NCI-H187 (cell line): Measurements from ENCODE around the gene TMEM63C.
"Not testable (repeated sequence)": the region's sequence is repeated elsewhere in the genome, so short reads cannot be mapped to it uniquely, and the experiment has no call there.

Experiments used
- DNase-seq, 2 experiments: peaks; one replicate each; lab custom pipeline; 2025; lab: John Stamatoyannopoulos, UW

TMEM63C gene

DNA sequence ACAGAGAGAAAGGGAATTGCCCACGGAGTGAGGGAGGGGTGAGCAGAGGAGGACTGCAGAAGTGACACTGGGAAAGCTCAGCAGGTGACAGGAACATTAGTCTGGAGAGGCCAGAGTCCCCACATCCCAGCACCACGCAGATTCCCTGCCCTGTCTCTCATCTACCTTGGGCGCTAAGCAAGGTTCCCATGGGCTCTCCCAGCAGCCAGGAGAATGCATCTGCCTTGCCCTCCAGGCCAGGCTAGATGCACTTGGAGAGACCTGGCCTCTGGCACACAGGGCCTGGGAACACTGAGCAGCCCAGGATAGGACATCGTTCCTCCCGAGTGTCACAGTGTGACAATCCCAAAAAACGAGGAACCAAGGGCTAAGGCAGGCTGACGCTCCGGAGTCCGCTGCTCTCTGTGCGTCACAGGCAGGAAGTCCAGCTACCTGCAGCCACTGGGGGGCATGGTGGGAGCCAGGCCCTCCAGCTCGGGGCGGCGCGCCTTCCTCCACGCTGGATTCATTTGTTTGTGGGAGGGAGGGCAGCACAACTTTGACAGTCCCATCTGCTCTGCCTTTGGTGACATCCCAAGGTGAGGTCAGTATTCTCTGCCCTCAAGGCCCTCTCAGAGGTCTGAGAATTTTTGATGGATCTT is 94.8 kb downstream of the TMEM63C start:
- DNase-seq, result no peak

DNA sequence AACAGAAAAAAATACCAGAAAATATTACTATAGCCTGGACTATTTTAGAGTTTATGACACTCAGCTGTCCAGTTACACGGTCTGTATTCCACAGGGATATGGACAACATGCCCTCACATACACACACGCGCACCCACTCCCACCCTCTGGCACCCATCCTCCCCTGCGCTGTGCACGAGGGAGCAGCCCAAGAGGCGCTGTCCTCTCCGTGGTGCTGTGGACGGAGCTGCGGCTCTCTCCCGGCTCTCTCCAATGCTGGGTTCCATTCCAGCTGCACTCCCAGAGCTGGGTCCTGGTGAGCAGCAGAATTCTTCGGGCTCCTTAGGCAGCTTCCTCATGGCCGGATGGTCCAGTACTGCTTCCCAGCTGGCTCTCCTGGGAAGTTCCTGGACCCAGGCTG is 95.4 kb downstream of the TMEM63C start:
- DNase-seq, result no peak

DNA sequence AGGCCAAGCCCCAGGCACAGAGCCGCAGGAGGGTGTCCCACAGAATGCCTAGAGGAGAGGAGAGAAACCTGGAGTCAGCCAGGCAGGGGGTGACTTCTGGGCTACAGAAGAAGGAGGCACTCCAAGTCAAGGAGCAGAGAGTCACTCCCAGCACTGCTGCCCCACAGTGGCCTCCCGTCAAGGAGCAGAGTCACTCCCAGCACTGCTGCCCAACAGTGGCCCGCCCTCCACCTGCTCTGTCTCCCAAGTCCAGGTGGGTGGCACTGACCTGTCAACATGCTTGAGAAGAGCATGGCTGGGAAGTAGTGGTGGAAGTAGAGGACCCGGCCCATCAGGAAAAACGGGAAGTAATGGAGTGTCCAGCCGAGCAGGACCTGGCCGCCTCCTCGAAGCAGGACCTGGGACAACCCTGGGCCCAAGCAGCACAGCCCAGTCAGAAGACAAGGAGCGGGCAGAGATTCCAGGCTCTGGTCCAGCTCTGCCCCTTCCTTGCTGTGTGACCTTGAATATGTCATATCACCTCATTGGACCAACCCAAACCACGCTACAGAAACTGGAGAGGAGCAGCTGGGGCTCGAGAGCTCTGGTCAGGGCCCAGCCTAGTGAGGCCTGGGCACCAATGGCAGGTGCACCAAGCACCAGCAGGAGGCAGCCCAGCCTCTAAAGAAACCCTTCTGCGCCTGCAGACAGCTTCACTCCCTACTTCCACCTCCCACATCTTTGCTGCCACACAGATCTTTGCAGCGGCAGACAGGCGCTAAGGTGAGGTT is 97.0 kb downstream of the TMEM63C start:
- DNase-seq, result no peak

DNA sequence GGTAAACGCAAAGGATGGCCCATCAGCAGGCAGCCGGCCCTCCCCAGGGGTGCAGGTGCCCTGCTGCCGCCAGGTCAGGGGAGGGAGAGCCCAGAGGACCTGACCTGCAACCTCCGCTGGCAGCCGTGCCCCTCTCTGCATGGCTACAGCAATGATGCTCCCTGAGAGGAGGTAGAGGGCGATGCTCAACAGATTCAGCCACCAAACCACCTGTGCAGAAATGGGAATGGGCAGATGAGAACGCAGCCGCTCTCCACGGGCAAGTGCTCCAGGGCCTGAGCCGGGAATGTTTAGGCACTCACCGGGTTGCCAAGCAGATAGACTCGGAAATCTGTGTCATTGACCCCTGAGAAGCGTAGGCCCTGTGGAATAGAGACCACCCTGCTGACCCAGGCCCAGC is 98.1 kb downstream of the TMEM63C start:
- DNase-seq, result no peak

DNA sequence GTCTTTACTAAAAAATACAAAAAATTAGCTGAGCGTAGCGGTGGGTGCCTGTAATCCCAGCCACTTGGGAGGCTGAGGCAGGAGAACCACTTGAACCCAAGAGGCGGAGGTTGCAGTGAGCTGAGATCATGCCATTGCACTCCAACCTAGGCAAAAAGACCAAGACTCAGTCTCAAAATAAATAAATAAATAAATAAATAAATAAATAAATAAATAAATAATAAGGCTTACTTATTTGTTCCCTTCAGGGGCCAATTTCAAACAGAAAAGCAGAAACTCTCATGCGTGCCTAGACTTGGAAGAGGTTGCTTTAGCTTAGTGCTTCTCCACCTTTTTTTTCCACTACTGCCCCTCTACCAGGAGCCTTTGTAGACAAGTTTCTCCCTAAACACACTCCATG is 99.3 kb downstream of the TMEM63C start:
- DNase-seq, result not testable (repeated sequence)

DNA sequence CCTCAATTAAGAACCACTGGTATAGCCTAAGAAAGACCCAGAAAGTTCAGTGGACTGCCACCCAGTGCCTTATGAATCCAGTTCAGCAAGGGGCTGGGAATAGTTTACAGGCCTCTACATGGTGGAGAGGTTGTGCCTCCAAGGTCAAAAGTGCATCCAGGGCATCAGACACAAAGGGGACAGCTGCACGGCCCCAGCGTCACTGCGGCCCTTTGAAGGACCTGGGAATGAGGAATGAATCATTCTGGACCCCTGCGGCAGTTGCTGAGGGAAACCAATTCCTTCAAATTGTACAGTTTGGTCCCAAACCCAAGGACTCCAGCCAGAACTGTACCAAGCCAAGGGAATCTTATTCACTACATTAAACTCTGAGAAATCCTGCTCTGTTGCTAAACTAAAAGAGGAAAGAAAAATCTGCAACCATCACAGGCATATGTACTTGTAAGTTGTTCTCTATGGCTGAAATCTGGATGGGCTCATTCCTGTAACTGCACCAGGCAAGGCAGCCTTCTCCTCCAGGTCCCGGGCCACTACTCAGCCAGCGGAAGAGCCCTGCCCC is 100.3 kb downstream of the TMEM63C start:
- no peak for DNase-seq

DNA sequence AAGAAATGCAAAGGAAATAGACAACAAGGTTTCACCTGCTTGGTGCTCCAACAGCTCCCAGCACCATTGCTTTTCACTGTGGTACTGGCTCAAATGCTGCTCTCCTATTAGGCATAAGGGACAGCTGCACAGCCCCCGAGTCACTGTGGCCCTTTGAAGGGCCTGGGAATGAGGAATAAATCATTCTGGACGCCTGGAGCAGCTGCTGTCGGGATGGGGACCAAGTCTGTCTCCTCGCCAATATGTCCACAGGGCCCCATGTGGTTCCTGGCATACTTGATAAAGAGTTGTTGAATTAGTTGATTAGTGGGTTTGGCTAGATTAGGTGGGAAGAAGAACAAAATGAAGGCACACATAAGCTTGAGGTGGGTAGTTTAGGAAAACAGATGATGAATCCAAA is 102.5 kb downstream of the TMEM63C start:
- no peak for DNase-seq

DNA sequence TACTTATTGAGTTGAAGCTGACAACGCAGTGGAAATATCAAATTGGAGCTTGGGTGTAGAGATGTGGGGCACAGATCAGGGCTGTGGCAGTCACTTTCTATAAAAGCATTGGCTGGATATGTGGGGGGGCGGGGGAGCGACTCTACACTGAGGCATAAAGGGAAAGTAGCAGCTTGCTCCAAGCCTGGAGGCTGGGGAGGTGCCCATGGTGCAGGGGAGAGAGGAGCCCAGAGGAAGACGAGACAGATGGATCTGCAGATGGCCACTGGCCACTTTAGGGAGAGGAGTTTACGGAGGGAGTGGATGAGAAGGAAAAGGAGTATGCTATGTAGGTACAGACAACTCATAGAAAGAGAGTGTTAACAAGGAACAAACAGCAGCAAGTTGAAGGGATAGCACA is 102.9 kb downstream of the TMEM63C start:
- DNase-seq, result no peak

DNA sequence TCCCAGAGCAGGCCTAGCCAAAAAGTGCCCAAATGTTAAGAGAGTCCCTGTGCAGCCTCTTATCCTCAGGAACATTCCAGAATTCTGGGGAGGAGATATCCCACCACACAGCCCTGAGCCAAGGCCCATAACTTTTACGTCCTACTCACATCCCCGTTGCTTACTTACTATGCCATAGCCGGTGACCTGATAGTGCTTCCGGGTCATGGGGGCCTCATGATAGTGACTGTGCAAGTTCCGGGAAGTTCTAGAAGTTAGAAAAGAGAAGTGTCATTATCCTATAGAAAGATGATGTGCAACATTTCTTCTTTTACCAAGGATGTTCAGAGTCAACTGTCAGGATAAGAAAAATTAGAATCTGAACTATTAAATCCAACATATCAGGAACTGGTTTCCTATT is 105.0 kb downstream of the TMEM63C start:
- DNase-seq, result no peak

DNA sequence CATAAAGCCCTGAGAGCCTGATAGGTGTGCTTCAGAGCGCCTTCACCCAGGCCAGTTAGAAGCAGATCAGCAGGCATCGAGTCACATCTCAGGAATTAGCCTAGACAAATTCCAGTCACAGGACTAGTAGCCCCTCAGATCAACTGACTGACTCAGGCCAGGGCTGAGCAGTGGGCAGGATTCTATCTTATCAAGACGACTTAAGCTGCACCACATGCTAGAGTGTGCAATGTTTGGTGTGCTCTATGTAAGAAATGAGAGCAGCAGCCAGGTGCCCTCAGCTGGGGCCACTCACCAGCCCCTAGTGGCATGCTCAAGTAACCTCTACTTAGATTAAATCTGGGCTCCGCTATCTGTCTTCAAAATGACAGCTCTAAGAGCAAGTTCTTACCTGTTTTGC is 109.1 kb downstream of the TMEM63C start:
- no peak for DNase-seq

DNA sequence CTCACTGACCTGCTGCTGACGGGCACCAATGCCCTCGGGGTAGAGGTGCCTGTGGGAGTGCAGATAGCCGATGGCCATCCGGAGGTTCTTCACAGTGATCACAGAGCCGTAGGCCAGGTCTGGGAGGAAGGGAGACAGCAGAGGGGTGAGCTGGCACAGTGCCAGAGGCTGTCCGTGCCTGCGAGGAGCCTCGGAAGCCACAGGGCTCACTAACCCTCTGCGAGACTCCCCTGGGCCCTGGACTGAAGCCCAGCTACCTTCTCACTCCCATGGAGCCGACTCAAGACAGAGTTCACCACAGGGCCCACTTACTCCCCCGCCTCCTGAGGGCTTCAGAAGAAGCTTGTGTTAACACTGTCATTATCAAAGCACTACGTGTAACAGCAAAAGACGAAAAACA is 114.6 kb downstream of the TMEM63C start:
- no peak for DNase-seq

DNA sequence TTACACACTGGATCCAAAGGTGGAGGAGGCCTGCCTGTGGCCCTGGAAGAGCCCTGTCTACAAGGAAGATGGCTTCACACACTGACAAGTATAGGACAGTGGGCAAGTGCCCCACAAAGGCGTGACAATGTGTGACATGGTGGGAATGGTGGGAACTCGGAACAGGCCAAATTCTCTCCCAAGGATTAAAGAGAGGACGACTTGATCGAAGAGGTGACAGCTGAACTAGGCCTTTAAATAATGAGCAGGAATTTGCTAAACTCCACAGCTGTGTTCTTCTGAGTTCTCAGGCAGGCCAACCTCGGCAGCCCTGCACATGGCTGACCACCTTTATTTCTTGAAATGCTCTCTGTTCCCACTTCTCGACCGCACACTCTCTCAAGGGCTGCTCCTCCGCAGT is 115.3 kb downstream of the TMEM63C start:
- no peak for DNase-seq

DNA sequence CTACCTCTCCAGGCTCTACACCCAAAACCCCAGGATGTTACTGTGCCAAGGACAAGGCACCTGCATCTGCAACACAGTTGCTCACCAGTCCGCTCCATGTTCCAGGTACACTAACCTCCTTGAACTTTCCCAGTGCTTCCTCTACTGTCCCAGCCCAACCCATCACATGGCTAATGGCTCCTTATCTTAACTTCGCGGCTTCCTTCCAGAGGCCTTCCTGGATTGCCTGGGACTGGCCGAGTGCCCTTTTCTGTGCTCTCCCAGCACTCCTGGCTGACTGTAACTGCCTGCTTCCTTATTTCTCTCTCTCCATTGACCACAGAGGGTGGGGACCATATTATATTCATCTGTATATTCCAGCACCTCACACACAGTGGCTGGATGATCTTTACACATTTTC is 118.2 kb downstream of the TMEM63C start:
- DNase-seq, result no peak

DNA sequence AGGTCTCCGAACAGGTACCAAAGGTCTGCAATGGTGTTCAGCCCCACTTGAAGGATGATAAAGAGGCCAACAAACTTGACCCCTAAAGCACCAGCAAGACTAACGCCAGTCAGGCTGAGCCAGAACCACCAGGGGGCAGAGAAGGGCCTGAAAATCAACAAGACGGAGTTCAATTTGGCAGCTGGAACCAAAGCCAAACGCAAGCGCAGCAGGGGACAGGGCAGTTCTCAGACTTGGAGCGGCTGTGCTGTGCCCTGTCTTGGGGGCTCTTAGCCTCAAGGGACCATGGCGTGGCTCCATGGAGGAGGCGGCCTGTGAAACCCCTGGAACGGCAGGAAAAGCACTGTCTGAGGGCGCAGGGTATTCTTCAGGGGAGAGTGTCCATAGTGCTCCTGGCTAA is 119.5 kb downstream of the TMEM63C start:
- peak in 1 of 2 experiments; percentile 12 for DNase-seq

DNA sequence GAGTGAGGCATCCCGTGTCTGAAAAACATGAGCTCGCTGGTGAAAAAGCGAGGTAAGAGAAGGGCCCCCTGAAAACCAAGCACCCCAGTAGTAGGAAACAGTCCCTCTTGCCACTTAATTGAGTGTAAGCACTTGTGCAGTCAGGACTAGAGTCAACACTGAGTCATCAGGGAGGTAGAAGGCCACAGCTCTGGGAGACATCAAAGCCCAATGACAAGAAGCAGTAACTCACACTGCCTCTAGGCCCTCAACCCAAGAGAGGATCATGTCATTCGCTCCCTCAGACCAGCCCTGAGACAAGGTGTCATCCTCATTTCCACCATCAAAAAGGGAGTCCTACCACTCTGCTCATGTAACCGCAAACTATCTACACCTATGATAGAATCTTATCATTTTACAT is 121.3 kb downstream of the TMEM63C start:
- no peak for DNase-seq

DNA sequence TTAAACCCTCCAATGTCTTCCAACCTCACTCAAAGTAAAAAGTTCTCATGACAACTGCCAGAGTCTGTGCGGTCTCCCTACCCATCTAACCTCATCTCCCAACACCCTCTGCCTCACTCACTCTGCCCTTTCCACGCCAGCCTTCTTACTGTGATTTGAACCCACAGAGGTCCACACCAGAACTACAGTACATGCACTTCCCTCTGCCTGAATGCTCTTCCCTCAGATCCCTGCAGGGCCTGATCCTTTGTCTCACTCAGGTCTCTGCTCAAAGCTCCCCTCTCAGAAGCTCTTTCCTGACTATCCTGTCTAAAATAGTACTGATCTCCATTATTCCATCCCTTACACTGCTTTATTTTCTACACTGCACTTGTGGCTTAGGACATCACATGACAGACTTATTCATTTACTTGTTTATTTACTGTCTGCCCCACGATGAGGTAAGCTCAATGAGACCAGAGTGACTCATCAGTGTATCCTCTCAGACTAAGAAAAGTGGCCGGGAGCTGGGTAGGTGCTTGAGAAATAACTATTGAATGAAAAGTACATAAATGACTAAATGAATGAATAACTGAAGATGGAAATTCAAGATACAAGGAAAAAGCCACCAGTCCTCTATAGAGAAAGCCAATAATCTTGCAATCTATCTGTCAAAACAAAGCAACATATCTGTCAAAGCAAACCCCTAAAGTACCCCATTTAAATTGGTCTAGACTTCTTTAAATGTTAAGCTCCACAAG is 122.0 kb downstream of the TMEM63C start:
- no peak for DNase-seq

DNA sequence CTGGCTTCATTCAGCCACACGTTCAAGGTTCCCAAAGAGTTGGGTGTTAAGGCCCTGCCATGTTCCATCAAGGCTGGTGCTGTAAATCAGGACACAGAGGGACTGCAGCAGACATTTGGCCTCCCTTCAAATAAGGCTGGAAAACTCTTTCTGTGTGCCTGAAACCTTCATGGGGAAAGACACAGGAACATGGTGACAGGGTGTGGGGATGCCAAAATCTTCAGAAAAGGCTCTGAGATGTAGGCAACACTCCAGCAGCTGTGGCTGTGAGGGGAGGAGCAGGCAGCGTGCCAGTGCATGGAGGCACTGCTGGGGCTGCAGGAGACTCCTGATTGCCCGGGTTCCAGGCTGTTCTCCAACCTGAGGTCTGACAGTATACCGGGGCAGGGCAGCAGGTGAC is 124.1 kb downstream of the TMEM63C start:
- no peak for DNase-seq

DNA sequence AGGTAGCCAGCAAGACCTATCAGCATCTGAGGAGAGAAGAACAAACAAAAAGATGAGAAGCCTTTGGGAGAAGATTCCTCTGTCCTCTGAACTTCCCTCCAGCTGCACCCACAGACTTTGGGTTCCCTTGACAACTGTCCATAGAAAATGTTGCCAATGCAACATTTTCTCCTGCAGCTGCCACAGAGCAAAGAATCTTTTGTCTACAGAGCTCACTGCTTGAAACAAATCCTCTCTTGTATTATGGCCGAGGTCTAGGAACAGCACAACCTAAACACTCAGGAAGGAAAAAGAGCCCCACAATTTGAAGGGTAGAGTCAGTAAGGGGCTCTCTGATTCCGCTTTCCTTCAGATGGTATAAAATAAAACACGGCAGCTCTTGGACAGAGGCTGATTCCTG is 124.8 kb downstream of the TMEM63C start:
- DNase-seq, result no peak

DNA sequence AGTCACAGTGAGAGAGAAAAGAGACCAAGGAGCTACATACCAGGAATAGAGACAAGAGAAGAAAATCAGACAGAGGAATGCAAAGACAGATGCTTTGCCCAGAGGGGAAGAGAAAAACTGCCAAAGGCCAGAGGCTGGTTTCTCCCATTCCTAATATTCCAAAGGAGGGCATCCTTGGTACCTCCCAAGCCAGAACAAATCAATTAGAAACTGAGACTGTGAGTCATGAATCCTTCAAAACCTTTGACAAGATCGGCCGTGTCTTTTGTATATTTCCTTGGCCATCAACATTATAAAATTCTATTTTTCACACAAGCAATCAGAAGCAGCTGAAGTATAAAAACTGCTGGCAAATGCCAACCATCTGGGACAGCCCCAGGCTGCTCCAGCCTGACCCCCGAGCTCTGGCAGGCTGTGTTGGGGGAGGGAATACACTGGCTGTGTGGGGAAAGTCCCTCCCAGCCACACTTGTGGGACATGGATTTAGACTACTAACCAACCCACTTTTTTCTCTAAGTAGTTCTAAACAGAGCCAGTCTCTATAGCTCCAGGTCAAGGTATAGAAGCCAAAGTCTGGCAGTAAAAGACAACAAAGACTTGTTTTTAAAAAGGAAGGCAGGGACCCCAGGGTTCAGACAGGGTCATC is 125.4 kb downstream of the TMEM63C start:
- no peak for DNase-seq
